A549 (cell line): ENCODE measurements around the gene CAV2. TPM values are rescaled to one million over a fixed set of nuclear protein-coding genes. Genes with fewer than 3 reads are reported as not detected.

Source experiments
- ATAC-seq, 2 experiments: fragments of 200-7000 bp in 1 of 2; fragments of >200 bp in 1 of 2; cut with Nextera tagmentation in 1 of 2; cut with Tn5 transposase in 1 of 2; 3 replicates each; pipeline versions ENCODE4 v1.8.0 to v1.9.1; 2018 to 2020; ENCODE audit warnings: mild to moderate bottlenecking in 1 of 2, moderate library complexity in 1 of 2
- CTCF ChIA-PET: fragments of 300-600 bp; sonication (Branson Sonifier 250); formaldehyde crosslinking; extraction: SDS; loops from one replicate; lab custom pipeline; 2021; ENCODE audit warnings: antibody characterized with exemption, inconsistent platforms; lab: Yijun Ruan, JAX
- POLR2A ChIA-PET: fragments of 350-600 bp; formaldehyde crosslinking; extraction: SDS; loops from one replicate; lab custom pipeline; 2021; ENCODE audit warnings: antibody characterized with exemption, inconsistent platforms; lab: Yijun Ruan, JAX
- DNase-seq, 2 experiments: peaks; one replicate each; pipeline versions ENCODE4 v3.0.0 to v3.0.0-alpha.2; 2011 to 2016; ENCODE audit warnings: low read depth in 1 of 2, low spot score in 1 of 2
- FAIRE-seq: peaks from 2 replicates; lab custom pipeline; 2011; peaks lifted over from hg19 to GRCh38; lab: Jason Lieb, UNC
- H3K27ac ChIP-seq, 2 experiments: fragments of >200 bp; sonication (Bioruptor Twin); formaldehyde crosslinking; 3 replicates each; pipeline ENCODE4 v1.5.1; 2016 to 2017
- H3K4me1 ChIP-seq: fragments of >200 bp; sonication (Bioruptor Twin); formaldehyde crosslinking; 3 replicates; pipeline ENCODE4 v1.6.1; 2016
- H3K4me2 ChIP-seq: fragments of >200 bp; sonication (Bioruptor Twin); formaldehyde crosslinking; 3 replicates; pipeline ENCODE4 v1.6.1; 2016
- H3K4me3 ChIP-seq: fragments of >200 bp; sonication (Bioruptor Twin); formaldehyde crosslinking; 3 replicates; pipeline ENCODE4 v1.5.1; 2016
- H3K9me3 ChIP-seq: fragments of >200 bp; sonication (Bioruptor Twin); formaldehyde crosslinking; 3 replicates; pipeline ENCODE4 v1.6.1; 2016
- BCL3 ChIP-seq: fragments of >200 bp; sonication (Bioruptor Twin); formaldehyde crosslinking; IDR thresholded peaks from 3 replicates; pipeline ENCODE4 v1.6.1; 2016
- CEBPB ChIP-seq, 2 experiments: fragments of >200 bp in 1 of 2; sonication (Bioruptor Twin) in 1 of 2; formaldehyde crosslinking in 1 of 2; IDR thresholded peaks; 2 replicates each; pipeline ENCODE4 v1.6.1; 2012 to 2016
- CHD2 ChIP-seq: fragments of 150-350 bp; IDR thresholded peaks from 2 replicates; pipeline ENCODE4 v1.6.1; 2014; ENCODE audit warnings: low read length; ENCODE audit not compliant: partially characterized antibody
- E2F6 ChIP-seq: IDR thresholded peaks from 2 replicates; pipeline ENCODE4 v1.6.1; 2012; ENCODE audit warnings: low read depth, borderline replicate concordance
- EHMT2 ChIP-seq: fragments of 200-600 bp; sonication (generic); IDR thresholded peaks from 2 replicates; pipeline ENCODE4 v1.6.1; 2016; ENCODE audit warnings: antibody characterized with exemption, low read depth, mild to moderate bottlenecking, moderate library complexity
- ELK1 ChIP-seq: fragments of 150-350 bp; IDR thresholded peaks from 2 replicates; pipeline ENCODE4 v1.6.1; 2014; ENCODE audit warnings: low read depth, mild to moderate bottlenecking, low read length
- EP300 ChIP-seq, 2 experiments: fragments of >200 bp; sonication (Bioruptor Twin); formaldehyde crosslinking; IDR thresholded peaks; 2 replicates in 1 of 2; 3 replicates in 1 of 2; pipeline ENCODE4 v1.6.1; 2016 to 2017
- FOSB ChIP-seq: fragments of 250-450 bp; sonication (Bioruptor Pico); IDR thresholded peaks from 2 replicates; pipeline ENCODE4 v1.5.0; 2020; ENCODE audit warnings: mild to moderate bottlenecking, moderate library complexity
- FOSL2 ChIP-seq, 2 experiments: fragments of 450-650 bp in 1 of 2; fragments of >200 bp in 1 of 2; sonication (Bioruptor Twin) in 1 of 2; formaldehyde crosslinking; IDR thresholded peaks; 2 replicates each; pipeline versions ENCODE4 v1.5.0 to v1.6.1; 2016 to 2020; ENCODE audit warnings: mild to moderate bottlenecking in 1 of 2, moderate library complexity in 1 of 2
- GATA3 ChIP-seq: IDR thresholded peaks from 2 replicates; pipeline ENCODE4 v1.6.1; 2012; ENCODE audit warnings: borderline replicate concordance
- HDAC2 ChIP-seq: fragments of 200-600 bp; sonication (generic); IDR thresholded peaks from 2 replicates; pipeline ENCODE4 v1.6.1; 2016
- HOXA7 ChIP-seq: fragments of 250-450 bp; sonication (Bioruptor Pico); IDR thresholded peaks from 2 replicates; pipeline ENCODE4 v1.5.0; 2020; ENCODE audit warnings: mild to moderate bottlenecking, moderate library complexity
- HOXB13 ChIP-seq: fragments of 250-450 bp; sonication (Bioruptor Pico); IDR thresholded peaks from 2 replicates; pipeline ENCODE4 v1.5.0; 2020; ENCODE audit warnings: low read depth, mild to moderate bottlenecking, moderate library complexity
- HOXB5 ChIP-seq: fragments of 250-450 bp; sonication (Bioruptor Pico); IDR thresholded peaks from 2 replicates; pipeline ENCODE4 v1.5.0; 2020; ENCODE audit warnings: mild to moderate bottlenecking, moderate library complexity
- JUNB ChIP-seq: fragments of >200 bp; sonication (Bioruptor Twin); formaldehyde crosslinking; IDR thresholded peaks from 2 replicates; pipeline ENCODE4 v1.6.1; 2016
- MAFK ChIP-seq: fragments of 450-650 bp; IDR thresholded peaks from 2 replicates; pipeline ENCODE4 v1.6.1; 2014; ENCODE audit not compliant: partially characterized antibody
- MAX ChIP-seq: IDR thresholded peaks from 2 replicates; pipeline ENCODE4 v1.6.1; 2012
- NPAS2 ChIP-seq: fragments of 250-450 bp; sonication (Bioruptor Pico); IDR thresholded peaks from 2 replicates; pipeline ENCODE4 v1.8.0; 2022; ENCODE audit warnings: mild to moderate bottlenecking, moderate library complexity, borderline replicate concordance
- PHF8 ChIP-seq: fragments of 200-600 bp; sonication (generic); IDR thresholded peaks from 2 replicates; pipeline ENCODE4 v1.6.1; 2016; ENCODE audit warnings: low read depth, mild to moderate bottlenecking, antibody characterized with exemption, moderate library complexity, borderline replicate concordance
- POLR2A ChIP-seq: IDR thresholded peaks from 2 replicates; pipeline ENCODE4 v1.6.1; 2012; ENCODE audit warnings: mild to moderate bottlenecking, low read length
- POLR2AphosphoS2 ChIP-seq: conservative IDR thresholded peaks from 2 replicates; pipeline ENCODE4 v1.6.1; 2012; ENCODE audit warnings: low read length, improper control_type of control experiment, inconsistent platforms
- RAD21 ChIP-seq, 2 experiments: fragments of >200 bp in 1 of 2; sonication (Bioruptor Twin) in 1 of 2; formaldehyde crosslinking in 1 of 2; IDR thresholded peaks in 1 of 2; conservative IDR thresholded peaks in 1 of 2; 2 replicates in 1 of 2; 3 replicates in 1 of 2; pipeline ENCODE4 v1.6.1; 2012 to 2018; ENCODE audit warnings: inconsistent platforms in 1 of 2
- RARB ChIP-seq: fragments of 250-450 bp; sonication (Bioruptor Pico); IDR thresholded peaks from 2 replicates; pipeline ENCODE4 v1.8.0; 2021; ENCODE audit warnings: mild to moderate bottlenecking, moderate library complexity
- REST ChIP-seq: fragments of 200-600 bp; sonication (generic); IDR thresholded peaks from 2 replicates; pipeline ENCODE4 v1.6.1; 2016; ENCODE audit warnings: antibody characterized with exemption, mild to moderate bottlenecking, moderate library complexity
- RFX5 ChIP-seq: fragments of 450-650 bp; IDR thresholded peaks from 2 replicates; pipeline ENCODE4 v1.7.1; 2014; ENCODE audit warnings: antibody characterized with exemption, mild to moderate bottlenecking, moderate library complexity
- SMC3 ChIP-seq: fragments of >200 bp; sonication (Bioruptor Twin); formaldehyde crosslinking; IDR thresholded peaks from 3 replicates; pipeline ENCODE4 v1.6.1; 2018; ENCODE audit warnings: inconsistent platforms
- SREBF2 ChIP-seq: fragments of 450-650 bp; IDR thresholded peaks from 2 replicates; pipeline ENCODE4 v1.6.1; 2014; ENCODE audit warnings: mild to moderate bottlenecking, moderate library complexity
- USF2 ChIP-seq: fragments of 450-650 bp; IDR thresholded peaks from 2 replicates; pipeline ENCODE4 v1.6.1; 2014; ENCODE audit warnings: antibody characterized with exemption
- ZFP36 ChIP-seq: fragments of 450-650 bp; IDR thresholded peaks from 2 replicates; pipeline ENCODE4 v1.6.1; 2014; ENCODE audit warnings: borderline replicate concordance; ENCODE audit not compliant: partially characterized antibody
- ZNF302 ChIP-seq: fragments of 250-450 bp; sonication (Bioruptor Pico); IDR thresholded peaks from 2 replicates; pipeline ENCODE4 v1.9.0; 2021; ENCODE audit warnings: inconsistent platforms, mild to moderate bottlenecking, moderate library complexity
- ZSCAN20 ChIP-seq: fragments of 250-450 bp; sonication (Bioruptor Pico); IDR thresholded peaks from 2 replicates; pipeline ENCODE4 v1.8.0; 2022; ENCODE audit warnings: mild to moderate bottlenecking, moderate library complexity
- WGBS: methylation state at CpG from one replicate; pipeline ENCODE4 v1.1.6; 2017; ENCODE audit errors: missing lambda C conversion rate; 5-methylcytosine and 5-hydroxymethylcytosine counted together
- polyA plus RNA-seq, 4 experiments: library from polyadenylated mRNA; depleted of rRNA in 3 of 4; stranded (reverse); fragments of >200 nt; fragmentation: RNase III in 1 of 4; extraction: RNeasy Plus Mini Kit Qiagen cat#74134 plus additional on column Dnase treatment in 1 of 4; gene quantifications; 2 replicates in 3 of 4; 3 replicates in 1 of 4; pipeline ENCODE4 v1.2.3, GENCODE V29; 2011 to 2017

The CAV2 gene
- polyA plus RNA-seq, 2 of the 4 experiments (the other 2 are of a cell fraction) = 156 to 257 TPM

- POLR2A ChIA-PET = no interaction called here
Observed at GRCh38 chr7:116546916-116547315, 47.4 kb downstream of the CAV2 start.

GRCh38 chr7:116547347-116547746 is 47.8 kb downstream of the CAV2 start:
- 83% methylated on average over 2 of the region's 2 CpGs for WGBS
- H3K4me1 ChIP-seq = peaks cover 29% of the 10 kb centered on the region
- FAIRE-seq (no peak), ATAC-seq (no peak), DNase-seq (no peak)
- no peaks in the 10 kb centered on the region for H3K9me3 ChIP-seq
- no peak overlapping the region for H3K27ac ChIP-seq
- H3K4me2 ChIP-seq = no peak overlapping the region
- POLR2A ChIA-PET = no interaction called here
- H3K4me3 ChIP-seq = no peak overlapping the region
- CTCF ChIA-PET = interaction anchor here (1.3 to 3.5 kb wide), 4 partner anchors 19 to 45 kb away, joined by 3 to 15 read pairs (median 6); no protein-coding TSS in a partner anchor
- no peak for TF ChIP-seq PHF8
- TF ChIP-seq HOXB5 (CRISPR knock-in tag) = no peak
- TF ChIP-seq EHMT2 = no peak
- TF ChIP-seq RFX5 = no peak
- no peak for TF ChIP-seq REST
- no peak for TF ChIP-seq SREBF2
- TF ChIP-seq CEBPB (IDR thresholded peaks at IDR 0.05) = no peak
- TF ChIP-seq EP300 (IDR thresholded peaks at IDR 0.05) = no peak
- no peak for TF ChIP-seq CHD2
- no peak for TF ChIP-seq ZSCAN20
- TF ChIP-seq FOSL2 (IDR thresholded peaks at IDR 0.05) = no peak
- no peak for TF ChIP-seq FOSL2 (CRISPR knock-in tag; IDR thresholded peaks at IDR 0.05)
- no peak for TF ChIP-seq SMC3
- TF ChIP-seq FOSB (CRISPR knock-in tag) = no peak
- no peak for TF ChIP-seq RAD21 (conservative IDR thresholded peaks at IDR 0.05 in 1 of 2, IDR thresholded peaks at IDR 0.05 in 1 of 2)
- TF ChIP-seq BCL3 = no peak
- TF ChIP-seq HDAC2 = no peak
- TF ChIP-seq MAX = no peak
- no peak for TF ChIP-seq POLR2AphosphoS2
- no peak for TF ChIP-seq POLR2A

More at GRCh38 chr7:116546916-116547315, 47.4 kb downstream of the CAV2 start:
- 90% methylated on average over 1 of the region's 1 CpG for WGBS
- no peak overlapping the region for H3K4me3 ChIP-seq
- no peak overlapping the region for H3K27ac ChIP-seq
- FAIRE-seq = no peak
- no peaks in the 10 kb centered on the region for H3K9me3 ChIP-seq
- H3K4me2 ChIP-seq = no peak overlapping the region
- no peak for DNase-seq
- TF ChIP-seq ZSCAN20 = no peak
- TF ChIP-seq FOSL2 (IDR thresholded peaks at IDR 0.05) = no peak
- no peak for TF ChIP-seq FOSL2 (CRISPR knock-in tag; IDR thresholded peaks at IDR 0.05)
- no peak for TF ChIP-seq RARB (CRISPR knock-in tag)
- TF ChIP-seq E2F6 = no peak
- TF ChIP-seq CHD2 = no peak
- no peak for TF ChIP-seq POLR2AphosphoS2
- TF ChIP-seq USF2 = no peak
- TF ChIP-seq JUNB = no peak
- TF ChIP-seq MAFK = no peak
- TF ChIP-seq RFX5 = no peak
- no peak for TF ChIP-seq HDAC2
- no peak for TF ChIP-seq GATA3
- no peak for TF ChIP-seq NPAS2 (CRISPR knock-in tag)
- TF ChIP-seq ZFP36 = no peak
- TF ChIP-seq HOXB13 (CRISPR knock-in tag) = no peak
- no peak for TF ChIP-seq ZNF302 (CRISPR knock-in tag)
- no peak for TF ChIP-seq HOXA7 (CRISPR knock-in tag)
- TF ChIP-seq ELK1 = no peak
- TF ChIP-seq, all 56 proteins: peak for 0
- H3K4me1 ChIP-seq = peaks cover 29% of the 10 kb centered on the region
- CTCF ChIA-PET = interaction anchor here (1.0 to 3.5 kb wide), 6 partner anchors 19 to 297 kb away, joined by 3 to 15 read pairs (median 4); no protein-coding TSS in a partner anchor
- no peak for ATAC-seq
